T-helper 22 cell (primary cell): ENCODE measurements around the gene AKR1A1.

Experiments used
- DNase-seq: peaks from one replicate; pipeline ENCODE4 v3.0.0-alpha.2; 2020; ENCODE audit warnings: low read depth

Gene AKR1A1

DNA sequence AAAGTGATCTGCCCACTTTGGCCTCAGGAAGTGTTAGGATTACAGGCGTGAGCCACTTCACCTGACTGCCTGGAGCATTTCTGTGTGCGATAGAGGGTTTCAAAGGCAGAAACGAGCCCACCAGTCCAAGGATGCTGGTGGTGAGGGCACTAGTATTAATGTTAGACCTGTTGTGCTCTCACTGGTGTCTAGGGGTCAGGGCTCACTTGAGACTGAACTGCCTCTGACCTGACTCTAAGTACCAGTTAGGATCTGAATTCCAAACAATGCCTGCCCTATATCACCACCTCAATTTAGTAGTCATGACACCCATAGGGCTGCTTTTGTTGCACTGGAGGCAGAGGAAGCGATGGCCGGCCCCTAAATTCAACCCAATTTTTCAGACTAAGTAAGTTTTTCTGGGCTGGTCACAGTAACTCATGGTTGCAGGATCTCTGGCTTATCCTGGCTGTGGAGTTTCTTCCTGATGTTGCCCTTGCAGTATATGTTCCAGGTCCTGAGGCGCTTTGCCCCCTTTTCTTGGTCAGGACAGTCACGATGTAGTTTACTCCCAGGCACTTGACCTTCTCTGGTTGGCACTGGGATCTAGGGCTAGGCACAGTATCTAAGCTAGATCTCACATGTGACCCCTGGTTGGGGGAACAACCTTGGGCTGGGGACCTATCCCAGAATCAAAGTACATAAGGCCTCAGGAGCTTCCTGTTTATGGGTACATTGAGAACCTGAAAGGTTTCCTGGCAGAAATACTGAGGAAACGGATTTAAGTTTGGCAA is 68.7 kb downstream of the AKR1A1 start:
- no peak for DNase-seq
